Measurements from ENCODE around the gene COBL. TPM values are rescaled to one million over a fixed set of nuclear protein-coding genes. Genes with fewer than 3 reads are reported as not detected.

Gene COBL
- polyA plus RNA-seq, 1 donor, result 145 TPM

DNA sequence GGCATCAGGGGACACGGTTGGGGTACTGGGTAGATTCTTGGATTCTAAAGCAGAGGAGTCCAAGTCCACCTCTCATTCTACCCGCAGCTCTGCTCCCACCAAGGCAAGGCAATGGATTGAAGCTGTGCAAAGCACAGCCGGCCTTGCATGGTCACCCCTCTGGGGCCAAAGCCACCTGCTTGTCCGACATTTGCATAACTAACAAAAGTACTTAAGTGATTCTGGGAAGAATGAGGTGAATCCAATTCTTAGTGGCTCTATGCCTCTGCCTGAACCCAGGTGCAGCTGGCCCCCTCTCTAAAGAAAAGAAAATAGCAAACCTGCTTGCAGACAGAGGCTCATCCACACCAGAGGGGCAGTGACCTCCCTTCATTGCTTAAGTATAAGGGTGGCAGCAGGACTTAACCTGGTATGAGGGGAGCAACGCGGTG is 10.7 kb upstream of the COBL start:
- no peak for DNase-seq

DNA sequence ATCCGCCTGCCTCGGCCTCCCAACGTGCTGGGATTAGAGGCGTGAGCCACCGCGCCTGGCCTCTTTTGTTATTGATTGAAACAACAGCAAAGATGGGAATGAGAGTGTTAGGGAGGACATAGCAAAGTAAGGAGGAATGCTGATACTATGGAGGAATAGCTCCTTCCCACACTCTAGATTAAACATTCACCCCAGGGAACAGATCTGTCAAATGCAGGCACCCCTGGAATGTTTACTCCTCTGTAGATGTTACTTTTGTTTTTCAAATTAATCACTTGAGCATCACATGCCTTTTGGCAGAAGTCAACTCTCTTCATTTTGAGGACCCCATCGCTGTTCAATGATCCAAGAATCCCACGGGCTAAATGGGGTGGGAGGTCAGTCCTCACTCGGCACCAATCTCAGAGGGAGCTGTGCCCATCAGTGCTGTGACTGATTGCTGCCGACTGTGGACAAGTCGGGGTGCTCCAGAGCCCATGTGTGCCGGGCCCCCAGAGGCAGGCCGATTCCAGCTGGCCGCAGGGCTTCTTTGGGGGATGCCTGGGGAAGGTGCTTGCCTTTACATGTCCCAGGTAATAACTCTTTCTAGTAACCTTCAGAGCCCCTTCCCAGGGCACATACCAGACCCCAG is 10.2 kb upstream of the COBL start:
- DNase-seq, result no peak

- DNase-seq, result no peak
Measured at GRCh38 chr7:51325908-51326307, 9.3 kb upstream of the COBL start.

GRCh38 chr7:51325261-51325676 is 8.7 kb upstream of the COBL start:
- no peak for DNase-seq

- DNase-seq, result no peak
Measured at GRCh38 chr7:51324206-51324898, 7.7 kb upstream of the COBL start.

DNA sequence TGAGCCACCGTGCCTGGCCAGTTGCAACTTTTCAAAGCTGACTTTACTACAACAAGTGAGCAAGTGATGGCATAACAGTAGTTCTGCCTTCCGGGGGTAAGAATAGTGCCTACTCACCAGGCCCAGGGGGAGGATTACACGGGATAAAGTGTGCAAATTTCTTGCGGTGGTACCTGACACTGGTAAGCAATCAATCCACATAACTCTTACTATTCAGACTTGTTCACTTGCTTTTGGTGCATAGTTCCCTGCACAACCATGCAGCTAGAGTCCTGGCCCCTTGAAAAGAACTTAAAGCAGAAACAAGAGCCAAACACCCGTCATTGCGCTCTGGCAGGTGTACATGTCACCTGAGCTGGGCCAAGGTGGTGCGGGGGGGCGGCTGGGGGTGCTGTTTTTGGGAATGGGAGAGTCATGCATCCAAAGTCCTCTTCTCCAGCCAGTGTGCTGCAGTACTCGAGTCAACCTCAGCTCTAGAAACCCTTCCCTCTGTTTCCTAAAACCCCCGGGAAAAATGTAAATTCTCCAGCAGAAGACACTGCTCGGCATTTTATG is 5.4 kb upstream of the COBL start:
- no peak for DNase-seq

DNA sequence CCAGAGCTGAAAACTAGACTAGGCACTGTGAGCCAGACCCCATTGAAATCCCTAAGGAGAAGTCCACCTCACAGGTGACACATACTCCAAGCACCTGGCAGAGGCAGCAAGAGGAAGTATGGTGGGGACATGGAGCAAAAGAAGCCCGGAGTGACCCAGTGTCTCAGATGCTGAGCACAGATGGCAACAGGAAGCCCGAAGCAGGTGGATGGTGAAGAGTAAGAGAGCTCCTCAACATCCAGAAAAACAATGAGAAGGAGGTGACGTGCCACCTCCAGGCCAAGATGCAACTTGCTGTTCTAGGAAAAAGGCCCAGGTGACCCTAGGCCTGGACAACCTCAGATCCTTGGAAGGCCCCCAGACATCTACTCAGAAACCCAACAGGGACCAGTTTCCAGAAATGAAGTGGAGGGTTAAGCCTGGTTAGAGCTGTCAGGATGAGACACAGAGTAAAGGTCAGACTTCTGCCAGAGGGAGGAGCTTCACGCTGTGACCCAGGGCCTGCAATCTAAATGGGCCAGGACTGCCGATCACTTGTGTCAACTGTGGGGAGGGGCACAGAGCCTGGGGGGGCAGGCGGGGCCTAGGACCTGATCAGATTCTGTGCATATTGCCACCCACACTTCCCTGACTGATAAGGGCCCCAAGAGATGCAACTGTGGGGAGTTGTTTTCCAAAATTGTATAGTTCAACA is 2.4 kb upstream of the COBL start:
- DNase-seq, result no peak

GRCh38 chr7:51318001-51318400 is 1.4 kb upstream of the COBL start:
- no peak for DNase-seq

DNA sequence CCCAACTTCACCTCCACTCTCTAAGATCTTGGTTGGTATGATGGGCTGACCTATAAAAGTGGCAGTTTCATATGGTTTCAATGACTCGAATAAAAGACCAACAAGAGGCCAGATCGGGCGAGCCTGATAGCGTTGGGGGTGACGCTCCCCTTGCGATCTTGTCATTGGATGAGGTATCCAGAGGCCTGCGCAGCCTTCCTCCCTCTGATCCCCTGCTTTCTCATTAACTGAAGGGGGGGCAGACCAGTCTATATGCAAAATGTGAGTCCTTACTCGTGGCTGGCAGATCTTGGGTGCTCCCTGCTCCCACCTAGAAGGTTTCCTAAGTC is 937 bp upstream of the COBL start:
- DNase-seq, result no peak

DNA sequence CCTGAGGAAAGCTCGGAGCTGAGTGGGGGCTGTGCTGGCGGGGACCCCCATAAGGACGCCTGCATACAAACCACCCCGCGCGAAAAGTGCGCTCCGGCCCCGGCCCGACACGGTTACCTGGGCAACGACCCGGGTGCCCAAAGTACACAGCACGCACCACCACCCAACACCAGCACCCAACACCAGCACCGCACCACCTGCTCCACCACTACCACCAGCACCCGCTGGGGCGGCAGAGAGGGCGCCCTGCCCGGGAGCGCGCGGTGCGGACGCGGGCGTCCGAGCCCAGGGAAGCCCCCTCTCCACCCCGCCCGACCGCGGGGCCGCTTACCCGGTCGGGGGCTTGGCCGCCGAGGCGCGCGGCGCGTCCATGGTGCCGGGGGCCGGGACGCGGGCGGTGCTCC is 345 bp downstream of the COBL start:
- no peak for DNase-seq

GRCh38 chr7:51315393-51316261 is 982 bp downstream of the COBL start:
- DNase-seq, result no peak

GRCh38 chr7:51314726-51315125 is 1.9 kb downstream of the COBL start:
- DNase-seq, result no peak

GRCh38 chr7:51313738-51314425 is 2.7 kb downstream of the COBL start:
- no peak for DNase-seq

DNA sequence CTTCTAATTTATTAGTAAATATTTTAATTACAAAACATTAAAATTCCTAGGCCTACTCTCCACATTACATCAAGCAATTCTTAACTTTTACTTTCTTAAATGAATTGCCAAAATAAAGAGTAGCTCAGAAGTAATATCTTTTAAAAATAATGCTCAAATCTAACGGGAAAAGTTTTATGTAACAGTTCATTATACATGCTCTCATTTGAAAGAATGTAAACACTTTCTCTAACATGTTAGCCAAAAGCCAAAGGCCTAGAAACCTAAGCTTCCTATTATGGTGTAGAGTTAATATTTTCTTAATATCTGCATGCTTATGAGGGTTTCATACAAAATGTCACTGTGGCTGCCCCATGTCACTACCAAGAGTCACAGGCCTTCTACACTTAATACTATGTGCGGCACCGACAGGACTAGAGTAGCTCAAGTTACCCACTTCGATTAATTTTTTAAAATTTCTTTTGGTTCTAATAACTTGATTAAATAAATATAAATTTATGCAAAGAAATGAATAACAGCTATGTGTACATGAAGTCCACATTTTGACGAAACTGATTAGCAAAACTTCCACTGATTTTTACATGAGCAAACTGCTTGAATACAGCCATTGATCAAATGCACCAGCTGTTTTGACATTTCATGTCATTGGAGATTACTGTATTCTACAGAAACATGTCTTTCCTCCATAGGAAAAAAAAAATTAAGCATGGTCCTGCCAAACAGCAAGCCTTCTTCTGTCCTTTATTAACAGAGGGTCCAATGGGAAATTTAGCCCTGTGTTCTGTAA is 3.5 kb downstream of the COBL start:
- no peak for DNase-seq

DNA sequence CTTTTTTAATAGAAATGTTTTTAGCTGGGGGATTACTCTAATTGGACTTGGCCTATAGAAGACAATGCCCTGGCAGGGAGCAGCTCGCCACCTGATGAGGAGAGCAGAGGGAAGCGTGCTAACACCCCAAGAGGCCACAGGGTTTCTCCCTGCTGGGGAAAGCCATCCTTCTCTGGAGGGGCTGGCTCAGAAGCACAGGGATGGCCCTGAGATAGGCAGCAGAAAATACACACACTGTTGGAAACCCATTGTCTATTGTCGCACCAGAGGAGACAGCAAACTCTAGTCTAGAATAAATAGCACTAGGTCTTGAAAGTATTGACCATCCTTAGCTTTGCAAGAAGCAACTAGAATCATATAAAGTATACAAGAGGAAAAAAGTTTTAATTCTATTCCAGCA is 5.4 kb downstream of the COBL start:
- DNase-seq, result no peak

DNA sequence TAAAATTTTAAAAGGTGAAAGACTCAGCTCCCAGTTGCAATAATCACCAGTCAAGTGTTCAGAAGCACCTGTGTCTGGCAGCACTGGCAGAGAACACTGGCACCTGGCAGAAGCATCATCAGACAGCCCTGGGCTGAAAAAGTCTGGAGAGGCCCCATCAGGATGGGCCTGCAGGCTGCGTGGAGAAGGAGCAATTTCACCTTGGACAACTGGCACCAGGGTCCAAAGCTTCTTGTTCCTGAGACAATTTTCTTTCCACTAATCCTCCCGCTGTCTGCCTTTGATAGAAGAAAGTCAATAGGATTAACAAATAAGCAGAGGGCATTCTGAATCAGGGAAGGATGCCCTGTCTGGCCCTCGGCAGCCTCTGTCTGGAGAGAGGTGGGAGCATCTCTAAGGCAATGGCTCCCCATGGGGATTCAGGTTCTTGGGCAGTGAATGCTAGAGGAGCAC is 6.5 kb downstream of the COBL start:
- DNase-seq, result no peak

- DNase-seq, result no peak
Measured at GRCh38 chr7:51309361-51310130, 7.1 kb downstream of the COBL start.

DNA sequence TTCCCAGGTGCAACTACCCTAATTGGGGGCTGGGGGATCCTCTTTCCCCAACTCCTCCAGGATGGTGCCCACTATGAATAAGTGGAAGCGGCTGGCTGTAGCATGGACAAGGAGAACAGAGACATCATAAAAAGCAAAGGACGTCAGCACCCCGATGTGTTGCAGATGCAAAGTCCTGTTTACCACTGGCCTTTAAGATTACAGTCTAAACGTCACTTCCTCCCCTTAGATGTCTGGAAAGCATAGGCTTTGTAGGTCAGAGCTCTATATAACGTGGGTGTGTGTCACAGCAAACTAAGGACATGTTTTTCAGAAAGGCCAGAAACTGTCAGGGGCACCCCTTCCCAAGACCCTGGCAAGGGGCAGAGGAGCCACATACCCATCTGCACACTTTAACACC is 7.9 kb downstream of the COBL start:
- no peak for DNase-seq

DNA sequence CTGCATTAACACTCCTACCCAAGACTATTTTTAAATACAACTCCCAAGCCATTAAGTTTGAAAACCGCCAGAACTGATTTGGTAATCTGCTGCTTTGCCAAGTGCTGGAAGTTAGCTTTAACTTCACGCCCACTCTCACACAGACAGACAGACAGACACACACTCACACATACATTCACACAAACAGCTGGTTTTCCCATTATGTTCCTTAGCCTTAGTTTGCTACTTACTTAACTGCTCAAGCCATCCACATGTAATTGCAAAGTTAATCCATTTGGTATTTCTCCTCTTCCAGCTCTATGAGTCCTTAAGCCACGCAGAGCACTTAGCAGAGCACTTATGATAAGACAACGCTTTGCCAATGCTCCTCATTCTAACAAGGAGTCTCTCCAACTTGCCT is 8.3 kb downstream of the COBL start:
- no peak for DNase-seq

- no peak for DNase-seq
Measured at GRCh38 chr7:51307651-51308210, 8.9 kb downstream of the COBL start.
